Uterus (tissue), 2 donors: ENCODE data around the gene AP4E1.

ENCODE experiments used
- CTCF ChIP-seq, 4 experiments: fragments of 200-600 bp in 2 of 4; fragments of 450-650 bp in 2 of 4; sonication (generic) in 2 of 4; IDR thresholded peaks; one replicate each; pipeline ENCODE4 v1.5.1; 2016 to 2019; ENCODE audit warnings: antibody characterized with exemption in 4 of 4, mild to moderate bottlenecking in 2 of 4, moderate library complexity in 1 of 4
- POLR2A ChIP-seq, 2 donors: fragments of 450-650 bp; IDR thresholded peaks; one replicate each; pipeline ENCODE4 v1.6.1; 2016; ENCODE audit warnings: antibody characterized with exemption in 2 of 2, mild to moderate bottlenecking in 1 of 2, moderate library complexity in 1 of 2

GRCh38 chr15:50909010-50909317, 481 bp downstream of the AP4E1 start:
- no peak for TF ChIP-seq CTCF (IDR thresholded peaks at IDR 0.05)
- TF ChIP-seq POLR2A (IDR thresholded peaks at IDR 0.05), result no peak
